Thyroid gland (tissue), 4 donors: ENCODE measurements around the gene CMSS1.

ENCODE experiments used
- CTCF ChIP-seq, 6 experiments: fragments of 200-600 bp in 3 of 6; fragments of 450-650 bp in 3 of 6; sonication (generic) in 3 of 6; IDR thresholded peaks; one replicate each; pipeline ENCODE4 v1.5.1; 2016 to 2019; ENCODE audit warnings: antibody characterized with exemption in 6 of 6, mild to moderate bottlenecking in 2 of 6, inconsistent platforms in 1 of 6, moderate library complexity in 1 of 6
- POLR2A ChIP-seq, 2 donors: fragments of 450-650 bp; IDR thresholded peaks; one replicate each; pipeline ENCODE4 v1.6.1; 2017; ENCODE audit warnings: antibody characterized with exemption in 2 of 2, mild to moderate bottlenecking in 2 of 2, moderate library complexity in 1 of 2

GRCh38 chr3:99957151-99957796 is 139.6 kb downstream of the CMSS1 start:
- TF ChIP-seq CTCF (IDR thresholded peaks at IDR 0.05): no peak
- TF ChIP-seq POLR2A (IDR thresholded peaks at IDR 0.05): no peak
